AG04450 (cell line): ENCODE measurements around the gene CLCN3. TPM values are rescaled to one million over a fixed set of nuclear protein-coding genes. Genes with fewer than 3 reads are reported as not detected.
"Not testable (repeated sequence)": the region's sequence is repeated elsewhere in the genome, so short reads cannot be mapped to it uniquely, and the experiment has no call there.

Experiments
- CTCF ChIA-PET: fragments of 300-600, 350-600 bp; formaldehyde crosslinking; extraction: SDS; loops from one replicate; lab custom pipeline; 2022; ENCODE audit warnings: antibody characterized with exemption, inconsistent platforms; lab: Charles Lee
- POLR2A ChIA-PET: fragments of 350-600 bp; formaldehyde crosslinking; extraction: SDS; loops from one replicate; lab custom pipeline; 2021; ENCODE audit warnings: antibody characterized with exemption, inconsistent platforms; lab: Yijun Ruan, JAX
- DNase-seq: peaks from one replicate; pipeline ENCODE4 v3.0.0-alpha.2; 2011; ENCODE audit warnings: low read depth, low spot score
- H3K27ac ChIP-seq: one replicate; pipeline ENCODE4 v1.5.1; 2012; ENCODE audit warnings: low read depth, low read length, control low read depth
- H3K27me3 ChIP-seq: one replicate; pipeline ENCODE4 v1.6.0; 2012; ENCODE audit warnings: low read length; ENCODE audit not compliant: control insufficient read depth, insufficient read depth
- H3K4me3 ChIP-seq: 2 replicates; pipeline ENCODE4 v1.5.1; 2011; ENCODE audit warnings: mild to moderate bottlenecking, low read depth, low read length, control low read depth
- H3K9me3 ChIP-seq: 2 replicates; pipeline ENCODE4 v1.5.1; 2012; ENCODE audit warnings: low read length; ENCODE audit not compliant: control insufficient read depth, insufficient read depth
- polyA plus RNA-seq: library from polyadenylated mRNA; depleted of rRNA; stranded (reverse); fragments of >200 nt; gene quantifications from 2 replicates; pipeline ENCODE4 v1.2.3, GENCODE V29; 2011; rRNA removed
- TF ChIP-seq, protein P1 (sequence below): IDR thresholded peaks from 2 replicates; pipeline ENCODE4 v1.5.1; 2011; ENCODE audit warnings: low read depth, low read length, control low read depth, inconsistent platforms

The CLCN3 gene
- polyA plus RNA-seq, 1 experiment: 36.5 TPM

GRCh38 chr4:169770416-169770815 lies 150.0 kb downstream of the CLCN3 start:
- POLR2A ChIA-PET: interaction anchor here (0.7 kb wide), 1 partner anchor 9 kb away, joined by 4 read pairs; no protein-coding TSS in a partner anchor
- no peak overlapping the region for H3K27ac ChIP-seq
- H3K27me3 ChIP-seq: peaks cover 15% of the 10 kb centered on the region
- no peak for DNase-seq
- H3K4me3 ChIP-seq: no peak overlapping the region
- CTCF ChIA-PET: no interaction called here
- TF ChIP-seq, protein P1, sequence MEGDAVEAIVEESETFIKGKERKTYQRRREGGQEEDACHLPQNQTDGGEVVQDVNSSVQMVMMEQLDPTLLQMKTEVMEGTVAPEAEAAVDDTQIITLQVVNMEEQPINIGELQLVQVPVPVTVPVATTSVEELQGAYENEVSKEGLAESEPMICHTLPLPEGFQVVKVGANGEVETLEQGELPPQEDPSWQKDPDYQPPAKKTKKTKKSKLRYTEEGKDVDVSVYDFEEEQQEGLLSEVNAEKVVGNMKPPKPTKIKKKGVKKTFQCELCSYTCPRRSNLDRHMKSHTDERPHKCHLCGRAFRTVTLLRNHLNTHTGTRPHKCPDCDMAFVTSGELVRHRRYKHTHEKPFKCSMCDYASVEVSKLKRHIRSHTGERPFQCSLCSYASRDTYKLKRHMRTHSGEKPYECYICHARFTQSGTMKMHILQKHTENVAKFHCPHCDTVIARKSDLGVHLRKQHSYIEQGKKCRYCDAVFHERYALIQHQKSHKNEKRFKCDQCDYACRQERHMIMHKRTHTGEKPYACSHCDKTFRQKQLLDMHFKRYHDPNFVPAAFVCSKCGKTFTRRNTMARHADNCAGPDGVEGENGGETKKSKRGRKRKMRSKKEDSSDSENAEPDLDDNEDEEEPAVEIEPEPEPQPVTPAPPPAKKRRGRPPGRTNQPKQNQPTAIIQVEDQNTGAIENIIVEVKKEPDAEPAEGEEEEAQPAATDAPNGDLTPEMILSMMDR: no peak
- H3K9me3 ChIP-seq: no peaks in the 10 kb centered on the region; the same call in 1 of the 2 replicates

- peaks cover 20% of the 10 kb centered on the region for H3K27me3 ChIP-seq
- H3K9me3 ChIP-seq, DNase-seq, H3K27ac ChIP-seq, H3K4me3 ChIP-seq, POLR2A ChIA-PET: not testable (repeated sequence)
- CTCF ChIA-PET: interaction anchor here (1.2 kb wide), 1 partner anchor 39 kb away, joined by 7 read pairs; no protein-coding TSS in a partner anchor
Observed at GRCh38 chr4:169771556-169772080, 151.2 kb downstream of the CLCN3 start.

Other genes starting within 250 kb of the CLCN3 start
- 5.5 and 7.7 TPM in 2 replicates for gene NEK1, start 8.0 kb upstream of the CLCN3 start, polyA plus RNA-seq
- gene HPF1, start 137.4 kb downstream of the CLCN3 start, polyA plus RNA-seq: 22.6 and 37.3 TPM in 2 replicates